GM18907 (cell line): ENCODE measurements around the gene CADPS2.
"Not testable (repeated sequence)": the region's sequence is repeated elsewhere in the genome, so short reads cannot be mapped to it uniquely, and the experiment has no call there.

Source experiments
- ATAC-seq: cut with Tn5 transposase; IDR thresholded peaks from one replicate; pipeline ENCODE4 v1.9.1; 2021; ENCODE audit warnings: mild to moderate bottlenecking, moderate library complexity; ENCODE audit not compliant: unreplicated experiment

CADPS2 gene

GRCh38 chr7:122301858-122302760 lies 584.2 kb downstream of the CADPS2 start:
- no peak for ATAC-seq

- no peak for ATAC-seq
Measured at GRCh38 chr7:122300956-122301833, 585.1 kb downstream of the CADPS2 start.

DNA sequence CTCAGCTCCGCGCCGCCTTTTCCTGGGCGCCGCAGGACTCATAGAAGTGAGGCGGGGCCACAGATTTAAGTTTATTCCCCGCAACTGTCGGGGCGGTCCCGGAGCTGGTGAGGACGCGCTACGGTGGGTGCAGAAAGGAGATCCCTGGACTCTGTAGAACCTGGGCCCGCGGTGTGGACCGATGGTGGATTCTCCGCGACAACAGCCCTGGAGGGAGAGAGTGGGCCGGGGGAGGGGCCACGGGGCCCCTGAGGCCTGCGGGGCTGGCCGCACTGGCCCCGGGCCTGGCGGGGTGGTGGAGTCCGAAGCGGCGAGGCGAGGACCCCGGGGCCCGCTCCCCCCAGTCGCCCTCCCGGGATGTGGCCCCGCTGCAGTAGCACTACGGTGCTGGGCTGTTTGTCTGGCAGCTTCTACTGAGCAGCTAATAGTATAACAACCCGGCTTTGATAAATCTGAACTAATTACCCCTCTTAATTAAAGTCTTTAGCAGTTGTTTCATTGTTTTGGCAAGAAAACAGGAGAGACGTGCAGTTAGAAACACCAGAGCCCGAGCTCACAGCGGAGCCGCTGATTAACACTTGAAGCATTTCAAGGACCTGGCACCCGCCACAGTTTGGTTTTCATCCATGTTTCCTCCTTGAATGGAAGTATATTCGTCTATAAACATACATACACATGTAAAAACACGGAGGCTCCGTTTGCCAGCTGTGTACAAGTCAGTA lies 585.9 kb downstream of the CADPS2 start:
- no peak for ATAC-seq

DNA sequence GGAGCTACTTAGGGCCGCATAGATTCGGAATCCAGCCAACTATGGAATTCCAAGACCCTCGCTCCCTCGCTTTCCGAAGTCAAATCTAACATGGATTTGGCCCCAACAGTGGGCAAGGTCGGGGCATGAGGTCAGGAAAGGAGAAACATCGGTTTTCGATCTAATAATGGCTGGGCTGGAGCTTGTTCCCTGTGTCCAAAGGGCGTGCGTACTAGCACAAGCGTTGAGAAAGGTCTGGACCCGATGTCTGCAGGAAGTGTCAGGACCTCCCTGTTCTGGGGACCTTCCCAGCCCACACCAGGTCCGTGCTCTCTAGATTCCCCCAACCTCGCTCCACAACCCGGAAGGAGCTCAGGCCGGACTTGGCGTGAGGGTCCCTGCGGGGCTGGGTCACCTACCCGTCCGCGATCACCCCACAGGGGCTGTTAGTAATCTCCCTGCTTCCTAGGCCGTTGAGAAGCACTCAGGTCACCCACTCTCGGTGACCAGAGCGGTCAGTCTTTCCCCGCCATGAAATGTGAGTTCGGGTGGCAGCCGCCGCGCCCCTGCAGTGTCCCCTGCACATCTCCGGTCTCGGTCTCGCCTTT lies 586.5 kb downstream of the CADPS2 start:
- no peak for ATAC-seq

DNA sequence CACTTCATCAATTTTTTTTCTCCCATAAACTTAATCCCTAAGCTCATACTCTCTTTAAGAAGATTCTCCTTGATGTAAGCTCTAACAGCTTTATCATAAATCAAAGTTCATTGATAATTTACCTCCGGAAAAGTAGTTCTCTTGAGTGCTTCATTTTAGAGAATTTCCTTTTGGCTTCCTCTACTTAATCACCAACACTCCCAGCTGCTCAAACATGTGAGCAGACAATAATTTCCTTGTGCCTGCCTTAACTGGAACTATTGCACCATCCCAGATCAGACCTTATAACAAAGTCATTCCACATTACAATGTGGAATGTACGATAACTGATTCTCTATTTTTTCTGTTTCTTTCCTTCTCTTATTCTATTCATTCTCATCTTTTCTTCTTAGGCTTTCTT lies 587.6 kb downstream of the CADPS2 start:
- no peak for ATAC-seq

GRCh38 chr7:122298131-122298530 lies 588.1 kb downstream of the CADPS2 start:
- no peak for ATAC-seq

- no peak for ATAC-seq
Measured at GRCh38 chr7:122291189-122291588, 595.1 kb downstream of the CADPS2 start.

- no peak for ATAC-seq
Measured at GRCh38 chr7:122290476-122290875, 595.8 kb downstream of the CADPS2 start.

DNA sequence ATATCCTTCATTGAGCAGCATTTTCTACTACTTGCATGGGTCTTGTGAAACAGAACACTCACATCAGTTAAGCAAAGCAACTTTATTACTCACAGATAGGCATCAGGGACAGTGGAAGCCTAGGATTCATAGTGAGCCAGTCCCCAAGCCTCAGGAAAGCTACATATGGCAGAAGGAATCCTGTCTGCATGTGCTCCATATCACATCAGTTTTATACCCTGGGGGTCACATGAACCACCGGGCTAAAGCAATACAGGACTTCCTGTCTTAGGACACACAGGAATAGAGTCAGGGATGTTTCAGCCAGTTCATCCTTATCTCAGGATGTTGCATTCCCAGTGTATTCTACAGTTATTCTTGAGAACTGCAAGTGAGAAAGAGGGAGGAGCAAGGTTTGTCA lies 596.8 kb downstream of the CADPS2 start:
- ATAC-seq, result no peak

DNA sequence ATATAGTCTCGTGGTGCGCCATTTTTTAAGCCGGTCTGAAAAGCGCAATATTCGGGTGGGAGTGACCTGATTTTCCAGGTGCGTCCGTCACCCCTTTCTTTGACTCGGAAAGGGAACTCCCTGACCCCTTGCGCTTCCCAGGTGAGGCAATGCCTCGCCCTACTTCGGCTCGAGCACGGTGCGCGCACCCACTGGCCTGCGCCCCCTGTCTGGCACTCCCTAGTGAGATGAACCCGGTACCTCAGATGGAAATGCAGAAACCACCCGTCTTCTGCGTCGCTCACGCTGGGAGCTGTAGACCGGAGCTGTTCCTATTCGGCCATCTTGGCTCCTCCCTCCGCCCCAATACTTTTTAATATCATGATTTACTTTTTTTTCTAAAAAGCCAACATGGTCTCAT lies 601.7 kb downstream of the CADPS2 start:
- ATAC-seq, result not testable (repeated sequence)

- no peak for ATAC-seq
Measured at GRCh38 chr7:122273117-122273516, 613.1 kb downstream of the CADPS2 start.

DNA sequence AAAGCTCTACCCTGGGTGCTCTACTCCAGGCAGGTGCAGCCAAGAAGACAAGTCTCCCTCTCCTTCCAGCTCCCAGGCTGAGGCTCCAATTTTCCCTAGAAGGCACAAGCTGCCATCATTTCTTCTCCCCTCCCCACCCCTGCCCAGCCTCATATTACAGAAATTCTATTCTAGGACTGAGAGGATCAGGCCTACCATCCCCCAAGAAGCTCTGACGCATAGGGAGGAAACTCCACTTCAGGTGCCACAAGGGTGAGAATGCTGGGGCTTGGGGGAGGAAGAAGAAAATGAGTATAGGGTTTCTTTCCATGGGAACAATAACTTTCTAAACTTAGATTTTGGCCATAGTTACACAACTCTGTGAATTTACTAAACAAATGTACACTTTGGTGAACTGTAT lies 617.0 kb downstream of the CADPS2 start:
- no peak for ATAC-seq
